Omental fat pad (tissue), 4 donors: ENCODE measurements around the gene TREML1. TPM values are rescaled to one million over a fixed set of nuclear protein-coding genes. Genes with fewer than 3 reads are reported as not detected.

ENCODE experiments used
- ATAC-seq: fragments of 150-250 bp; one replicate; pipeline ENCODE4 v1.9.1; 2016; ENCODE audit warnings: mild to moderate bottlenecking, moderate library complexity; ENCODE audit not compliant: low FRiP score
- DNase-seq: peaks from one replicate; pipeline ENCODE4 v3.0.0-alpha.2; 2019; ENCODE audit warnings: low spot score
- CTCF ChIP-seq, 3 donors: fragments of 450-650 bp; IDR thresholded peaks; one replicate each; pipeline ENCODE4 v1.5.1; 2016 to 2017; ENCODE audit warnings: antibody characterized with exemption in 3 of 3, mild to moderate bottlenecking in 3 of 3, moderate library complexity in 2 of 3
- total RNA-seq, 4 donors: library from RNA; depleted of rRNA; stranded (reverse); fragments of >200 nt; gene quantifications; one replicate each; pipeline ENCODE4 v1.1.0, GENCODE V29; 2016

The TREML1 gene
- total RNA-seq, 4 donors from 2014 or later: 0.56 to 5.3 TPM; not detected in 2

- no peak for TF ChIP-seq CTCF (IDR thresholded peaks at IDR 0.05)
- ATAC-seq (no peak), DNase-seq (no peak)
Observed at GRCh38 chr6:41150671-41151070, 3.5 kb downstream of the TREML1 start.

DNA sequence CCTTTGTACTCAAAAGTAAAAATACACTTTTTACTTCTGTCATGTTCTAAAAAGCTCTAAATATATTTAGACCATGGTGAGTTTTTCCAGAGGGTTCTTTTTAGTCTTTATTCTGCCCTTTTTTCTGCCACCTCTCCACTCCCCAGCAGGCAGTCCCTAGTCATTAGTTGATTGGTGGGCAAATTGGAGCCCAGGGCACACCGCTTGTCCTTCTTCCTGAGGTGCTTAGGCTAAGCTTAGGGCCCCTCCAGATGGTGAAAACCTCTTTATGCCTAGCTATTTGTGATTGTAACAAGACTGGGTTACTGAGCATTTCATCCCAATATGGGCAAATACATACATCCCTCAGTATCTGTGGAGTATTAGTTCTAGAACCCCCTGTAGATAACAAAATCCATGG is 6.2 kb downstream of the TREML1 start:
- ATAC-seq (no peak), DNase-seq (no peak)
- TF ChIP-seq CTCF (IDR thresholded peaks at IDR 0.05): no peak

- no peak for ATAC-seq
- no peak for TF ChIP-seq CTCF (IDR thresholded peaks at IDR 0.05)
- no peak for DNase-seq
Observed at GRCh38 chr6:41136911-41137310, 17.2 kb downstream of the TREML1 start.

DNA sequence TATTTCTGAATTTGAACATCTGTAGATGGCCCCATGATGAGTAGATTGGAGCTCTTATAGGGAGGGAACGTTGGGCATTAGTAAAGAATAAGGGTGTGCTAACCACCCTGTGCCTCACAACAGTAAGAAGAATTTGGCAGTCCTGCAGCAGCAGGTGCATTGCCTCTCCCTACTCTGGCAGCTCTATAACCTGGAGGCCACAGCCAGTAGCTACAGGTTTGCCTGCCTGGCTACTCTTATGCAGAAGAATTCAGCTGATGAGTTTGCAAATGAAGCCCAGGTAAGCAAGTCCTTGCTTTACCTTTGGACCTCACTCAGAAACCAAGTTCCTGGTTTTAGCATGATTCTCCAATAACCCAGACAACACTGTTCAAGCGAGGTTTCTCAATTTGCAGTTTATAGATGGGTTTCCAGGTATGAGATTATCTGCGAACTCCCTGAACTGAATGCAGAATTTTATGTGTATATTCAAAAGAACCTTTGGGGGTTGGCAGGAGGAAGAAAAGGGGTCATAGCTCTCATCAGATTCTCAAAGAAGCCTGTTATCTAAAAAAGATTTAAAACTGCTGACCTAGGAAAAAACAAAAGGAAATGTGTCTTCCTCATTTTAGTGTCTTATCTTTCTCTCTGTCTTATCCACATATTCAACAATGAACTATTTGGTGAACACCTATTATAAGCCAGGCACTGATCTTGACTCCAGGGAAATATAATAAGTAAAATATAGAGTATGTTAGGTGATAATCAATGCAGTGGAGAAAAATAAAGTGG is 18.9 kb downstream of the TREML1 start:
- no peak for TF ChIP-seq CTCF (IDR thresholded peaks at IDR 0.05)
- DNase-seq (no peak), ATAC-seq (no peak)

GRCh38 chr6:41132254-41132653 is 21.9 kb downstream of the TREML1 start:
- no peak for TF ChIP-seq CTCF (IDR thresholded peaks at IDR 0.05)
- DNase-seq (no peak), ATAC-seq (no peak)

- DNase-seq: no peak
- TF ChIP-seq CTCF (IDR thresholded peaks at IDR 0.05): no peak
- no peak for ATAC-seq
Observed at GRCh38 chr6:41125282-41125681, 28.9 kb downstream of the TREML1 start.

- DNase-seq (no peak), ATAC-seq (no peak)
- TF ChIP-seq CTCF (IDR thresholded peaks at IDR 0.05): no peak
Observed at GRCh38 chr6:41122918-41123317, 31.2 kb downstream of the TREML1 start.
